Activated CD4-positive, alpha-beta T cell treated with anti-CD3 and anti-CD28 coated beads for 24 hours (primary cell): ENCODE results near the gene CTDP1.
"Not testable (repeated sequence)": the region's sequence is repeated elsewhere in the genome, so short reads cannot be mapped to it uniquely, and the experiment has no call there.

Experiments used
- DNase-seq, 2 donors: peaks; one replicate each; pipeline ENCODE4 v3.0.0-alpha.2; 2020; ENCODE audit warnings: low read depth in 2 of 2

The CTDP1 gene

DNA sequence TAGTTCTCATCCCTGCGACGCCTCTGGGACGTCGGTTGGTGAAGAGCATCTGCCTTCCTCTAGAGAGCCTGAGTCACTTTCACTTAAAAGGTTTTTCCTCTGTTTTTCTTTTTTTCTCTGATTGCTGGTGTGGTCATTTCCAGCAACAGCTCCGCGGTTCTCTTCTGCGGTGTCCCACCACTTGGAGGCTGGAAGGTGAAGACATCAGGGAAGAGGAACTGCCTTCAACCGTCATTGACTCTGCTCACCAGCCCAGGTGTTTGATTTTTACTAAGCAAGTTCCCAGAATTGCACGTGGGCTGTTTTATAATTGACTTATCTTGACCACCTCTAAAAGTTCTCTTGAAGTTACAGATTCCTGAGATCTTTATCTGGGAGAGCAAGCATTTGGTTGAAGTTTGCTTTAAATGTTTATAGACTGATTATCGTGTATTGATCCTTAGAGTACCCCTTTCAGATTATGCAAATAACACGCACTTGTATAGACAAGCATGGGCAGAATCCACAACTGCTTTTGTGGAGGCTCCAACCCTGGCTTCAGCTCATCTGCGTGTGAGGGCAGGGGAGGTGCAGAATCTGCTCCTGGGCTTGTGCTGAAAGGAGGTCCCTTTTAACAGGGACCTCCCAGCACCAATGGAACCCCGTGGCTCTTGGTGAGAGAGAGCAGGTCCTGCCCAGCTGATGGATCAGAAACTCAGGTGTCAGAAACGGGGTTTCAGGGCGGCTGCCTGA, 3.5 kb downstream of the CTDP1 start:
- DNase-seq: peak in 1 of 2 donors; percentile 58

DNA sequence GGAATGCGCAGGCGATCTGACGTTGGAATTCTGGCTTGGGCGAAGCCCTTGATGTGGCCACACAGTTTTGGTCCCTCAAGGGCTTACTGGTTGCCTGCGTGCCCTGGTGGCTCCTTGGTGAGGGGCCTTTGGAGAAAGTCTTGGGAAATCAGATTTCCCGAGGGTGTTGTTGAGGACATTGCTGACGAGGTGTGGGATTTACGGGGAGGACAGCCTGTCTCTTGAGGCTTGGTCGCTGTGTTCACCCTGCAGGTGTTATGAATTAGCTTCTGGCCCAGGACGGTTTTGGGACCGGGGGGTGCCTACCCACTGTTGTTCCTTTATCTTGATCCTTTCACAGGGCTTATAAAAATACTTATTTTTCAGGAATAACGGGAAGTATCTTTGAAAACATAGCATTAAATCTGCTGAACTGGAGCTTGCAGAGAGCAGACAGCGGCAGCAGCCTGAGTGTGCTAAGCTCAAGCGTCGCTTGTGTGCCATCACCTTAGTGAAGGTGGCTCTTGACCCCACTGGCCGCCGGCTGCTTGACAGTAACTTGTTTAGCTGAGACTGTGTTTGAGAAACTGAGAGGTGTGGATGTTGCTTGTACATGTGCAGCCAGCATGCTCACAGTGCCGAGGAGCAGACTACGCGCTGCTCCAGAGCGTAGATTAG, 4.2 kb downstream of the CTDP1 start:
- DNase-seq: no peak

DNA sequence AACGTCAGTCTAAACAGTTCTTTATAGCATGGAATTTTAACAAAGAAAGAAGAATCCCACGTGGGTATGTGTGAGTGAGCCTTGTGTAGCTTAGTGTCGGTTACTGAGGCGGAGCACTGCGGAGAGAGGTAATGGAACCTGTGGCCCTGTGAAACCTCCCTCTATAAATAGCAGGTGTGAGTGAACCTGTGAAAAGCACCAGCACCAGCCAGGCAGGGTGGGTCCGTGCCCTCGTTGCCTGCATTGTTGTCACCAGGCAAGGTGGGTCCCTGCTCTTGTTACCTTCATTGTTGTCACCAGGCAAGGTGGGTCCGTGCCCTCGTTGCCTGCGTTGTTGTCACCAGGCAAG, 4.7 kb downstream of the CTDP1 start:
- no peak for DNase-seq

DNA sequence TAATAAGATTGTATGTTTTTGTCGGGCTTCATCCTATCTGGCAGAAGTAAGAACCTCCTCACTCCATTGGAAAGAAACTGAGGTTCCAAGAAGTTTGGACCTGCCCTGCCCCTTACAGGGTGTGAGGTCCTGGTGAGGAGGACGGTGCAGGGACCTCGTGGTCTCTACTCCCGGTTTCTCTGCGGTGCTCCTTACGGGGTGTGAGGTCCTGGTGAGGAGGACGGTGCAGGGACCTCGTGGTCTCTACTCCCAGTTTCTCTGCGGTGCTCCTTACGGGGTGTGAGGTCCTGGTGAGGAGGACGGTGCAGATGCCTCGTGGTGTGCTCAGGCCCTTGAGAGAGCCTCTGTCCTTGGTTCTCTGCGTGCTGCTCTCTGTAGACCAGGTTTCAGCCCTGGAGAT, 5.2 kb downstream of the CTDP1 start:
- DNase-seq: no peak

DNA sequence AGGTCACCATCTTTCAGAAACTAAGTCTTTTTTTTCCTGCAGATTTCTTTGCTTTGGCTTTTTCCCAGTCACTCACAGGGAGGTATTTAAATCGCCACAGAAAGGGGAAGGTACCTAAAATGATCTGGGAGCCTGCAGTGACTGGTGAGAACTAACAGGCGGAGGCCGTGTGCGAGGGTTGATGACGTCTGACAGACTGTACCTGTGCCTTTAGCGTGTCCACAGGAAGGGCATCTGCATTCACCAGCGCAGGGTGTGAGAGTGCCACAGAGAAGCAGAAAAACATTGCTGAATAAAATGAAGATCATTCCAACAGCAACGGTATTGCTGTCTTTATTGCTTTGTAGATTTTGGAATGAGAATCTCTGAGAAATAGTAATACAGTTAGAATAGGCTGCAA, 5.7 kb downstream of the CTDP1 start:
- no peak for DNase-seq

DNA sequence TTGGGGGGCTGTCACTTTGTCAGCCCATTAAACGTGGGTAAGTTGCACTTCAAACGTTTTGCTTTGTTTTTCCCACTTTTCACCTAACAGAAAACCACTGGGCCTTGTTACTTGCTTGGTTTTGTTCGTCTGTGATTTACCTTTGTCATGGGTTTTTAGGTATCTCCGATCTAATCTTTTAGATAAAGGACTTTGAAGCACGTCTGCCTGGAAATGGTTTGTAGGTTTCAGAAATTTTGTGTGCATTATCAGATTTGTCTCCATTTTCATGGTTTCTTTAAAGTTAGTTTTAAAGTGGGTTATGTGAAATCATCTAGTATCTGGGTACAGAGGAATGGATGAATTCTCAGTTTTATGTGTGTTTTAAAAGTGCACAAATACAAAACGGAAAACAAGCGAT, 6.4 kb downstream of the CTDP1 start:
- DNase-seq: no peak

DNA sequence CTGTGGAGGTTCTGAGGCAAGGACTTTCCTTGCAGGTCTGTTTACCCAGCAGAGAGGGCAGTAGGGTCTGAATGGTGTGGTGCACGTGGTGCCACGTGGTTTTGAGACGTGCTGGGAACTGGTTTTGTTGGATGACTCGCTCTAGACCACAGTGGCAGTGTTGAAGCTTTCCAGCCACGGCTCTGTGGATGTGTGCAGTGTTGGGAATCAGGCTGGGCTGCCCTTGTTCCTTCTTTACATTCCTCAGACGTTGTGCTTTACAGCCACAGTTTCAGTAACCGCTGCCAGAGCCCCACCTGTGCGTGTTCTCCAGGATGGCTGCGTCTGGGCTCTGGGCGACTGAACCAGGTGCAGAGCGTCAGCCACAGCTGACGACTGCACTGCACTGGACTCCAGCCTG, 8.2 kb downstream of the CTDP1 start:
- DNase-seq: no peak

DNA sequence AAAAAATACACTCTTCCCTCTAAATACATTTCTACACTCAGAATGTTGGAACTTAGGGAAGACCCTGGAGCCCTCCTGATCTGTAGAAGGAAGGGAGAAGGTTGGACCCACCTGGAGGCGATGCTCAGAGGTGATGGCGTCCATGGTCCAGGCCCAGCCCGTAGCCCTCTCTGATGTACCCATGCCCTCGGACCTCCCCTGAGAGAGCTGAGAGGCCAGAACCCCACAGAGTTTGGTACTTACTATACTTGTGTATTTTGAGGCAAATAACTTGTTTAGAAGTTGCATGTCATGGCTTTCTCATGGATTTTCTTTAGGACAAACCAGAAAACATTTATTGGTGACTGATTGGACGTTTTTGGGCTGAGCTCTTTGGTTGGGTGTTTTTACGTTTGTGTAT, 10.5 kb downstream of the CTDP1 start:
- DNase-seq: no peak

DNA sequence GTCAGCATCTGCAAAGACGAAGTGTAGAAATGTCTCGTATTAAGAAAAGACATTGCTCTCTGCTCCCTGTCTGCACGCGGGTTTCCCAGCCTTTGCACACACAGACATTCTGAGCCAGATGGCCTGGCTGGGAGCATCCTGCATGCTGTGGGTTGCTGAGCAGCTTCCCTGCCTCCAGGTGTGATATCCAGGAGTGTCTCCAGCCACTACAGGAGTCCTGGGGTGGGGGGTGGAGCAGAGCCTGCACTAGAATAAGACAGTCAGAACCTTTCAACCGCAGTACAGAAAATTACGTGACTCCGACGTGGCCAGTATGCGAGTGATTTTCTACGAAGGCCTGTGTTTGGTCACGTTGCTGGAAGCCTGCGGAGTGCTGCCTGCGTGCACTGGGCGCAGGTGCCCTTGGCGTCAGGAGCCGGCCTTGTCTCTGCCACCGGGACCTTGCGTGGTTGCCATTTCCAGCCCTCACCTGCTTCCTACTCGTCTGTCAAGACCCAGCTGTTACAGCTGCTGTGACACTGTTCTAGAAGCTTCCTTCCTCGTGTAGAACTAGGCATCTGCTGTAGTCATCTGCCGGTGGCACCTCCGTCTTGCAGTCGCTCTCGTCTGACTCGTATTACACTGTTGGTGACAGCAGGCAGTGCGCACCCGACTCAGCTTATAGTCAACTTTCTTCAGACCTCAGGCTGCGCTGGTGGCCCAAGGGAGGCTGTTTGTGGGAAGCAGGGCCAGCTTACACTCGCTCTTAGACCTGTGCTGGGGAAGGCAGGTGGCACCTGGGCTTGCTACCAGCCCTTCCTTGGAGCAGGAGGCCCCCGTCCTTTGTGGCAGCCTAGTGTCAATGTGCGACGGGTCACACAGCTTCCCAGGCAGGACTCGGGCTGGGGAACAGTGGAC, 11.2 kb downstream of the CTDP1 start:
- no peak for DNase-seq

DNA sequence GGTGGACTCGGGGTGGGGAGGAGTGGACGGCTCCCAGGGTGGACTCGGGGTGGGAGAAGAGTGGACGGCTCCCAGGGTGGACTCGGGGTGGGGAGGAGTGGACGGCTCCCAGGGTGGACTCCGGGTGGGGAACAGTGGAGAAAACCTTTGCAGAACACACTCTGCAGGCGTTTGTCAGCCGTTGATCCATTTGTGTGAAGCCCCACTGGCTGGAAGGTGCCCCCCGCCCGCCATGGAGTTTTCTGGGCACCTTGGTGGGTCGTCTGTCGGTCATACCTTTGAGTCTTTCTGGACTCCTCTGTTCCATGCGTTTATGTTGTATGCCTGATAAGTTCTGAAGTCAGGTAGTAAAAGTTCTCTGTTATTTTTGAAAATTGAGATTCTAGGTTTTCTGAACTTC, 12.5 kb downstream of the CTDP1 start:
- no peak for DNase-seq

DNA sequence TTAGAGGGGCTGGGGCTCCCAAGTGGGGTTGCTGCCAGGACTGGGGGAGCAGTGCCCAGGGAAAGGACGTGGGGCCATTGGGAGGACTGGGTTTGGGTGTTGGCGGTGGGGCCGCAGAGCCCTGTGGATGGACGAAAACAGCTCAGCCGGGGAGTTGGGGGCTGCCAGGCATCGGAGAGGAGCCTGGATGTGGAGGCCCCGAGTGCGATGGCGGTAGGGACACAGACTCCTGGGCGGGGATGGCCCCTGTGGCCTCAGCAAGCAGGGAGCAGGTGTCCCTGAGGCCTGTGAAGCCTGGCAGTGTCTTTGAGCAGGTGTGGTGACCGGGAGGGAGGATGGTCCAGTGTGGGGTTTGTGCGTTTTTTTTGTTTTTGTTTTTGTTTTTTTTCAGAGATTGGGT, 13.3 kb downstream of the CTDP1 start:
- DNase-seq: no peak

DNA sequence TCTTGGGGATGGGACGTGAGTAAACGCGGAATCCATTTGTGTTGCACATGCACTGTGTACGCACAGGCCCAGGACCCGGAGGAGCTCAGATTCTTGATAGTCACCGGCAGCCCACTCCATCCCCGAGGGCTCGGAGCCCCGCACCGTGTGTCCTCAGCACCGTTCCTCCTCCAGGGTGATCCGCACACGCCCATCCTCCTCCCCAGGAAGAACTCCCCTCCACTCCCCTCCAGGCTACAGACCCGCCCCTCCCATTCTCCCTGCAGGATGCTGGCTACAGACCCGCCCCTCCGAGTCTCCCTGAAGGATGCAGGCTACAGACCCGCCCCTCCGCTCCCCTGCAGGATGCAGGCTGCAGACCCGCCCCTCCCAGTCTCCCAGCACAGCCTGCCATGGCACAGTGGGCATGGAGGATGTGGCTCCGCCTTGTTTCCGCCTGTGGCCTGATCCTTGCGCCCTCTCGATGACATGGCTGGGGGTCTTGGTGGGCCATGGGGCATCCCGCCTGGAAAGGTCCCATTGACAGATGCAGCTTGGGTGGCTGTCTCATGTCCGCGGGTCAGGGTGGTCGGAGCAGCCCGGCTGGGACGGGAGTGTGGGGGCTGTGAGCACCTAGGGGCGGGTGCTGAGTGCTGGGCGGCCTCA, 14.1 kb downstream of the CTDP1 start:
- no peak for DNase-seq

DNA sequence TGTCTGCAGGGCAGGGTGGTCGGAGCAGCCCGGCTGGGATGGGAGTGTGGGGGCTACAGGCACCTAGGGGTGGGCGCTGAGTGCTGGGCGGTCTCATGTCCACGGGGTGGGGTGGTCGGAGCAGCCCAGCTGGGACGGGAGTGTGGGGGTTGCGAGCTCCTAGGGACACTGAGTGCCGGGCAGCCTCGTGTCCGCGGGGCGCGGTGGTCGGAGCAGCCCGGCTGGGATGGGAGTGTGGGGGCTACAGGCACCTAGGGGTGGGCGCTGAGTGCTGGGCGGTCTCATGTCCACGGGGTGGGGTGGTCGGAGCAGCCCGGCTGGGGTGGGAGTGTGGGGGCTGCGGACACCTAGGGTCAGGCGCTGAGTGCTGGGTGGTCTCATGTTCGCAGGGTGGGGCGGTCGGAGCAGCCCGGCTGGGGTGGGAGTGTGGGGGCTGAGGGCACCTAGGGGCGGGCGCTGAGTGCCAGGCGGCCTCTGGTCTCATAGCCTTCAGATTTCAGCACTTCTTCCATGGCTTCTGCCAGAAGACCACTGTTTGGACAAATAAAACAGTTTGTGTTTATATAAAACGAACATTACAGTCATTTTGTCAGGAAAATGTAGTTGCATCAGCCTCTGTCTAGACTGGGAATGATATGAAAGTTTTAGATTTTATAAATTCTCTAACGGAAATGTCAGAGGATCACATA, 14.7 kb downstream of the CTDP1 start:
- not testable (repeated sequence) for DNase-seq

DNA sequence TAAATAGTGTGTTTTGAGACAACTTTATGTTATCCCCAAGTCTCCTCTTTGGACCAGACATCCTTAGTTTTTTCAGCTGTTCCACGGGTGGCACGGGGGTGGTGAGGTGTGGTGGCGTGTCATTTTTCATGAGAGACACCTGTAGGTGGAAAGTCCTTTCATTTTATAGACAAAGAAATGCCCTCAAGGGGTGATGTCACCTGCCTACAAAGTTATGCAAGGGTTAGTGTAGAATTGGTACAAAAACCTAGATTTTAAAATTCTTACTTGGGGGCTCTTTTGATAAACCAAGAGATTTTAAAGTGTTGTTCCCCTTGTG, 15.3 kb downstream of the CTDP1 start:
- no peak for DNase-seq

DNA sequence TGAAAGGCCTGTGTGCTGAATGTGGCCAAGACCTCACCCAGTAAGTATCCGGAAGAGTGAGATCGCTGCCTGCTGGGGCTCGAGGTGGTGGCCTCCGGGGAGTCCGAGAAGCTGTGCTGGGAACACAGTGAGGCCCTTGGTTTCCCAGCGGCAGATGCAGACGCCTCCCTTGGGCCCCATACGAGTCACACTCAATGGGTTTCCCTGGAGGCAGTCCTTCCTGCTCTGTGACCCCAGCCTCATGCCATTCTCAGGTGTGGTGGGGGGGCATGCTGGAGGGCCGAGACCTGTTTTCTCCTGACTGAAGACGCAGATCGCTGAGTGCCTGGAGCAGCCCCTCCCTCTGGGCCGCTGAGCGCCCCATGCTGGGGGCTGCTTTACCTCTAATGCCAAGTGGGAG, 15.7 kb downstream of the CTDP1 start:
- no peak for DNase-seq

DNA sequence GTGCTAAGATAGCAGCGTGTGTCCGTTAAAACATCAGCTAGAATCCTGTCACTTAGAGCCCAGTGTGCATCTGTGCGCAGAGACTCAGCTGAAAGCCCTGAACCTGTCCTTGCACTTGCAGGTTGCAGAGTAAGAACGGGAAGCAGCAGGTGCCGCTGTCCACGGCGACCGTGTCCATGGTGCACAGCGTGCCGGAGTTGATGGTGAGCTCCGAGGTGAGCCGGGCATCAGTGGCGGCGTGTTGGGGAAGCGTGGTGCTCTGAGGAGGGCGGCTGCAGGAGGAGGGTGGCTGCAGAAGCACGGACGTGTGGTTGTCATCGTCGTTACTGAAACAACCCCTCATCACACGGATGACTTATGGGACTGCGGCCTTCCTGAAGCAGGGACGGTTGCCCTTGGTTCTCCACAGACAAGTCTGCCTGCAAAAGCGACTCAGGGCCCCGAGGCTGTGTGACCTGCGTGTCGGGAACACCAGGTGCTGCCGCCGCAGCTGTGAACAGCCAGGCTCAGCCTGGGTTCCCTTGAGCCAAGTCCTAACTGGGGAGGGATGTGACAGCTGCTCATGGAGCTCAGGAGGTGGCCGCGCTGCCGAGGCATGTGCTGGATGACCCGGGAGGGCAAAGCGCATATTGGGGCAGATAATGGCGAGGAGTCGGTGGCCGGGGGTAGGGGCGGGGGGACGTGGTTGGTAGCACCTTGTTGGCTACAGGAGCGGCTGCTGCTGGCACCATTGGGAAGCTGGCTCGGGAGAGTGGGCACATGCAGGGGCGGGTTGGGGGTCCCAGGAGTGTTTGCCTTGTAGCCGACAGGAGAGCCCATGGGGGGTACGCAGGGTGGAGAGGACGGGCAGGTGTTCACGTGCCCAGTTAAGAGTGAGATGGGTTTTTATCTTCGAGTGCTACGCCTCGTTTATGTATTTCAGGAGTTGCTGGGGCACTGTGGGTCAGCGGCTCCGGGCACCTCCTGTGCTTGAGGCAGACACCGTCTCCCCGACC, 16.6 kb downstream of the CTDP1 start:
- no peak for DNase-seq

DNA sequence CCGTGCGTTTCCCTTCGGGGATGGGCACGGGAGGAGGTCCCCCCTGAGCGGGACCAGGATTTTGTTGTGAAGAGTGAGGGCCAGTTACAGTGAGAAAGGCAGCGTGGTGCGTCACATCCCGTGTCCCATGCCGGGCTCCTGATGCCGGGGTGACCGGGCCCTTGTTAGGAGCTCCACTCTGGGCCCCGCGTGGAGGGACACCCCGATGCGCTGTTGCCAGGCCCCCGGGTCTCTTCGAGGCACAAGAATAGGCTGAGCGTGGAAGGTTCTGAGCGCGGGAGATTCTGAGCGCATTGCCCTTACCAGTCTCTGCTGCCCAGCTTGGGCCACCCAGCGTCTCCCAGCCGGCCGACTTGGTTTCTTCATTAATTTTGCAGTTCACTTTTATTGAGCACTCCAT, 17.6 kb downstream of the CTDP1 start:
- no peak for DNase-seq

DNA sequence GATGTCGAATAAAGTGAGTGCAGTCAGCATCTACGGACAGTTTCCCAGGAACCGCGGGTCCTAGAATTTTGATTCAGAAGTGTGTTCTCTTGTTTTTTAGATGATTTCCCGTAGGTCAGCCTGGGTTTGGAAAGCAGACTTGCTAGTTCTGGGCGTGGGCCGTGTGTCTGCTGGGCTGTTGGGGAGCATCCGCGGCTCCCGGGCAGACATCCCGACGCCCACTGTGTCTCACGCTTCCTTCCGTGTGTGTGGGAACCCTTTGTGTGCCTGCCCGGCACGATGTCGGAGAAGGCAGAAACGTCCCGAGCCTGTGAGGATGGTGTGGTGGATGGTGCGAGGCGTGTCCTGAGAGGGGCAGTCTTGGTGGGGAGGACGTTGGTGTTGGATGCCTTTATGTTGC, 18.4 kb downstream of the CTDP1 start:
- DNase-seq: no peak

DNA sequence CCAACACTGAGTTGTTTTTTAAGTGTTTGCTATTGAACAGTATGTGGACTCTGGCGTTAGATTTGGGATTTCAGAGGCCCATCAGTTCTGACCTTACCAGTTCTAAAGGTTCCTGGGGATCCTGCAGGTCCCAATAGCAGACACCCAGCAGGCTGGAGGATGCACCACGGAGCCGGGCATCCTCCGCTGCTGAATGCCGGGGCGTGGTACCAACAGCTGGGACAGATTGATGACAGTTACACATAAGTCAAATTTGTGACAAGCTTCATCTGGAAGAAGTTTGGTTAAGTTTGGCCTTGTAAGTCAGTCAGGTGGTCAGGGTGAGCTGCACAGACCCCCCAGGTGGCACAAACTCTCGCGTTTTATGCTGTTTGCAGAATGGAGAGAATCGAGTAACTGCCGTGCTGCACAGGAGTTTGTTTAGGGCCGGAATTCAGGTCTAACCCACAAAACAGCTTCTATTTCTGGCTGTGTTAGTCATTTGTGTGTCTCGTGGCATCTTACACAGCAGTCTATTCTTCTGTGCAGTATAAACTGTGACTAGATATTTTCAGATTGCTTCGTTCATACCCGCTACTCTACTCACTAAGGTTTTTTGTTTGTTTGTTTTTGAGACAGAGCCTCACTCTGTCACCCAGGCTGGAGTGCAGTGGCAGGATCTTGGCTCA, 19.2 kb downstream of the CTDP1 start:
- DNase-seq: no peak

DNA sequence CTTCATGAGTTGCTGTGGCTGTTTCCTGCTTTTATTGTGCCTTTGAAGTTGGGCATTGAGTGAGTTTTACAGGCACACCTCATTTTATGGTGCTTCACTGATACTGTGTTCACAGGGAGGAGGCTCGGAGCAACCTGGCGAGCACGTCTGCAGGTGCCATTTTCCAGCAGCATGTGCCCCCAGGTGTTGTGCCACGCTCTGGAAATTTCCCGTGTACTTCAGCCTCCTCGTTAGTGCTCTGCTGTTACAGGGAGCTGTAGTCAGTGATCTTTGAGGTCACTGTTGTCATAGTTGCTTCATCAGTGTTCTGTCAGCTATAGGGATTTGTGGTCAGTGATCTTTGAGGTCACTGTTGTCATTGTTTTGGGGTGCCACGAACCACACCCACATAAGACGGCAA, 20.1 kb downstream of the CTDP1 start:
- DNase-seq: no peak
